ENCODE results near the gene CPNE8.

DNA sequence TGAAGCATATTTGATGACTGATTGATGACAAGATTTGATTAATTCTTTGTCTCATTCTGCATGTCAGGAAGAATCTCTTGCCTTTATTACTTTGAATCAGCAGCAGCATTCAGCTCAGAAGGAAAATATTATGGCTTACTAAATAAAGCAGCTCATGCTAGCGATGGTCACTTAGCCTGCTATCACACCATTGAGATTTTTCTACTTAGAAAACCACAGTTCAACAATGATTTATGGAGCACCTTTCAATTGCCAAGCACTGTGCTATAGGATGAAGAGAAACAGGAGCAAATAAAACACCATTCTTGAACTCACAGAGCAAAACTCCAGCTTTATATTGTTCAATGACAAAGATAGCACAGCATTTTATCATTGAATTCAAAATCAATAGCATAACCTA is 197.7 kb downstream of the CPNE8 start:
- TF ChIP-seq, protein P1, sequence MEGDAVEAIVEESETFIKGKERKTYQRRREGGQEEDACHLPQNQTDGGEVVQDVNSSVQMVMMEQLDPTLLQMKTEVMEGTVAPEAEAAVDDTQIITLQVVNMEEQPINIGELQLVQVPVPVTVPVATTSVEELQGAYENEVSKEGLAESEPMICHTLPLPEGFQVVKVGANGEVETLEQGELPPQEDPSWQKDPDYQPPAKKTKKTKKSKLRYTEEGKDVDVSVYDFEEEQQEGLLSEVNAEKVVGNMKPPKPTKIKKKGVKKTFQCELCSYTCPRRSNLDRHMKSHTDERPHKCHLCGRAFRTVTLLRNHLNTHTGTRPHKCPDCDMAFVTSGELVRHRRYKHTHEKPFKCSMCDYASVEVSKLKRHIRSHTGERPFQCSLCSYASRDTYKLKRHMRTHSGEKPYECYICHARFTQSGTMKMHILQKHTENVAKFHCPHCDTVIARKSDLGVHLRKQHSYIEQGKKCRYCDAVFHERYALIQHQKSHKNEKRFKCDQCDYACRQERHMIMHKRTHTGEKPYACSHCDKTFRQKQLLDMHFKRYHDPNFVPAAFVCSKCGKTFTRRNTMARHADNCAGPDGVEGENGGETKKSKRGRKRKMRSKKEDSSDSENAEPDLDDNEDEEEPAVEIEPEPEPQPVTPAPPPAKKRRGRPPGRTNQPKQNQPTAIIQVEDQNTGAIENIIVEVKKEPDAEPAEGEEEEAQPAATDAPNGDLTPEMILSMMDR (IDR thresholded peaks at IDR 0.05) = no peak
- no peak for TF ChIP-seq EP300 (IDR thresholded peaks at IDR 0.05)
- TF ChIP-seq POLR2A (IDR thresholded peaks at IDR 0.05) = no peak

Data from stomach (tissue), 4 donors.